Neural crest cell (in vitro differentiated cells): ENCODE data around the gene GMDS. TPM values are rescaled to one million over a fixed set of nuclear protein-coding genes. Genes with fewer than 3 reads are reported as not detected.

Source experiments
- DNase-seq: peaks from one replicate; pipeline ENCODE4 v3.0.0; 2021; ENCODE audit warnings: low read depth, mixed read lengths, low spot score
- H3K27ac Mint-ChIP-seq: one replicate; pipeline ENCODE4 v1.8.0; 2021; ENCODE audit warnings: mild to moderate bottlenecking, mixed read lengths; ENCODE audit not compliant: unreplicated experiment
- H3K27me3 Mint-ChIP-seq: 2 replicates; pipeline ENCODE4 v1.8.0; 2021; ENCODE audit warnings: low read depth, mild to moderate bottlenecking, mixed read lengths
- H3K36me3 Mint-ChIP-seq: 2 replicates; pipeline ENCODE4 v1.8.0; 2021; ENCODE audit warnings: low read depth, mild to moderate bottlenecking, mixed read lengths
- H3K4me1 Mint-ChIP-seq: 2 replicates; pipeline ENCODE4 v1.8.0; 2021; ENCODE audit warnings: mixed read lengths
- H3K4me3 Mint-ChIP-seq: one replicate; pipeline ENCODE4 v1.8.0; 2021; ENCODE audit warnings: mild to moderate bottlenecking, mixed read lengths
- H3K9me3 Mint-ChIP-seq: 2 replicates; pipeline ENCODE4 v1.8.0; 2021; ENCODE audit warnings: mixed read lengths
- total RNA-seq: library from RNA; stranded (reverse); gene quantifications from 2 replicates; pipeline ENCODE4 v1.2.1, GENCODE V29; 2021
- TF ChIP-seq, protein P1 (sequence below): fragments of 200-600 bp; sonication (generic); conservative IDR thresholded peaks from 2 replicates; pipeline ENCODE4 v1.5.0; 2021; ENCODE audit warnings: antibody characterized with exemption, mild to moderate bottlenecking

The GMDS gene
- total RNA-seq, 1 donor from 2014 or later, result 16.1 TPM

DNA sequence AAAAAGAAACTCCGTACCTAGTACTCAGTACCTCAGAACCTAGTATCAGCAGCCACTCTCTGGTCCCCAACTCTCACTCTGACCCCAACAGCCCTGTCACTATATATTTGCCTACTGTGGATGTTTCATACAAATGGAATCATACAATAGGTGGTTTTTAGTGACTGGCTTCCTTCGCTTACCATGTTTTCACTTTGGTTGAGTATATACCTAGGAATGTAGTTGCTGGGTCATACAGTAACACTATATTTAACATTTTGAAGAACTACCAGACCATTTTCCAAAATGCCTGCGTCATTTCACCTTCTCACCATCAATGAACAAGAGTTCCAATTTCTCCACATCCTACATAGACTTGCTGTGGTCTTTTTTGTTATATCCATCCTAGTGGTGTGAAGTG, 283.2 kb downstream of the GMDS start:
- no peak for DNase-seq
- Mint-ChIP-seq H3K4me3 (no peak overlapping the region), H3K4me1 (peaks cover 4% of the 10 kb centered on the region), H3K36me3 (no peaks in the 10 kb centered on the region), H3K9me3 (no peaks in the 10 kb centered on the region), H3K27ac (no peak overlapping the region), H3K27me3 (no peaks in the 10 kb centered on the region)
- TF ChIP-seq, protein P1, sequence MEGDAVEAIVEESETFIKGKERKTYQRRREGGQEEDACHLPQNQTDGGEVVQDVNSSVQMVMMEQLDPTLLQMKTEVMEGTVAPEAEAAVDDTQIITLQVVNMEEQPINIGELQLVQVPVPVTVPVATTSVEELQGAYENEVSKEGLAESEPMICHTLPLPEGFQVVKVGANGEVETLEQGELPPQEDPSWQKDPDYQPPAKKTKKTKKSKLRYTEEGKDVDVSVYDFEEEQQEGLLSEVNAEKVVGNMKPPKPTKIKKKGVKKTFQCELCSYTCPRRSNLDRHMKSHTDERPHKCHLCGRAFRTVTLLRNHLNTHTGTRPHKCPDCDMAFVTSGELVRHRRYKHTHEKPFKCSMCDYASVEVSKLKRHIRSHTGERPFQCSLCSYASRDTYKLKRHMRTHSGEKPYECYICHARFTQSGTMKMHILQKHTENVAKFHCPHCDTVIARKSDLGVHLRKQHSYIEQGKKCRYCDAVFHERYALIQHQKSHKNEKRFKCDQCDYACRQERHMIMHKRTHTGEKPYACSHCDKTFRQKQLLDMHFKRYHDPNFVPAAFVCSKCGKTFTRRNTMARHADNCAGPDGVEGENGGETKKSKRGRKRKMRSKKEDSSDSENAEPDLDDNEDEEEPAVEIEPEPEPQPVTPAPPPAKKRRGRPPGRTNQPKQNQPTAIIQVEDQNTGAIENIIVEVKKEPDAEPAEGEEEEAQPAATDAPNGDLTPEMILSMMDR, result no peak

DNA sequence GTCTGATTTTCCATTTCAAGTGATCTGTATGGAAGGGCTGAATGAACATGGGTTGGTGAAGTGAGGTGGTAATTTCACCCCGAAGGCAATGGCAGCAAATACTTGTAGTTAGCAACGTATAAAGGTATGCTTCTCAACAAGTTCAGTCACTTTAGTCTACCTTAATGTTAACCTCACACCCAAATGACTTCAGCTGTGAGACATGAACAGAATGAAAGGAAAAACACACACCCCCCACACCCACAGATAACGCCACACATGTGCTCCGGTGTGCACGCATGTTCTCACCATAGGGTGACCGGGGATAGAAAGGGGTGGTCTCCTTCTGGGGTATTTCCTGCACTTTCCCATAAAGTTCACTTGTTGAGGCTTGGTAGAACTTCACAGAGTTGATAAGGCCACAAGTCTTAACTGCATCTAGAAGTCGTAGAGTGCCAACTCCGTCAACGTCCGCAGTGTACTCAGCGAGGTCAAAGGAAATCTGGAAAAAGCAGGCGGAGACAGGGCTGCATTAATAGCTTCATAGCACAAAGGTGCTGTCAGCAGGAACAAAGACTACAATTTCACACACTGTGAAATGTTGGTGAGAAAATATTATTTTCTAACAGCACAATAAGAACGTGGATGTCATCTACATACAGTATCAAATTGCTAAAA, 284.8 kb downstream of the GMDS start:
- no peak for DNase-seq
- no peaks in the 10 kb centered on the region for H3K36me3 Mint-ChIP-seq
- no peak overlapping the region for H3K4me3 Mint-ChIP-seq
- TF ChIP-seq, protein P1, result no peak
- H3K4me1 Mint-ChIP-seq, result peaks cover 4% of the 10 kb centered on the region
- no peaks in the 10 kb centered on the region for H3K9me3 Mint-ChIP-seq
- H3K27ac Mint-ChIP-seq, result no peak overlapping the region
- no peaks in the 10 kb centered on the region for H3K27me3 Mint-ChIP-seq

DNA sequence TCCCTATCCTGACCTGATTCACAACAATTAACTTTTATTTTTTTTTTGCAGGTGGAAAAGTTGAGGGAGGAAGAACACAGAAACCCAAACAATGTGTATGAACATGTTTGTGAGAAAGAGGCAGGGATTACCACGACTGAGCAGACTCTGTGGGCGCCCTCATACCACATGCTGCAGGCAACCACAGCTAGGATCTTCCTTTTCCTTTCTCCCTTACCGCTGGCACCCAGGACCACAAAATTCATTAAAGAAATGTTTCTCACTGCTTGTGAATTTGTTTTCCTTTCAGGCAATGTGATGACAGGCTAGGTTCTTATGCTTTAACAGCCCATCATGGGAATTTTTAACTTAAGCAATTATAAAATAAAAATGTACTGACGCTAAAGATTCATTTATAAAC, 287.1 kb downstream of the GMDS start:
- Mint-ChIP-seq H3K4me1 (peaks cover 4% of the 10 kb centered on the region), H3K27ac (no peak overlapping the region), H3K9me3 (no peaks in the 10 kb centered on the region), H3K4me3 (no peak overlapping the region), H3K36me3 (no peaks in the 10 kb centered on the region), H3K27me3 (no peaks in the 10 kb centered on the region)
- no peak for DNase-seq
- TF ChIP-seq, protein P1, result no peak

DNA sequence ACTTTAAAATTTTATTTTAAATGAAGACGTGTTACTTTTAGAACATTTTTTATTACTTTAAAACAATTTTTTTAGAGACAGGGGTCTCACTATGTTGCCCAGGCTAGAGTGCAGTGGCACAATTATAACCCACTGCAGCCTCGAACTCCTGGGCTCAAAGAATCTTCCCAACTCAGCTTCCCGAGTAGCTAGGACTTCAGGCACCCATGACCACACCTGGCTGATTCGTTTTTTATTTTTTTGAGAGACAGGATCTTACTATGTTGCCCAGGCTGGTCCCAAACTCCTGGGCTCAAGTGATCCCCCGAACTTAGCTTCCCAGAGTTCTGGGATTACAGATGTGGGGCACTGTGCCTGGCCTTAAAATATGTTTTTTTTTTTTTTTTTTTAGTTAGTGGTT, 287.7 kb downstream of the GMDS start:
- DNase-seq, result no peak
- TF ChIP-seq, protein P1, result no peak
- Mint-ChIP-seq H3K36me3 (no peaks in the 10 kb centered on the region), H3K4me1 (peaks cover 4% of the 10 kb centered on the region), H3K9me3 (no peaks in the 10 kb centered on the region), H3K27me3 (no peaks in the 10 kb centered on the region), H3K4me3 (no peak overlapping the region), H3K27ac (no peak overlapping the region)

DNA sequence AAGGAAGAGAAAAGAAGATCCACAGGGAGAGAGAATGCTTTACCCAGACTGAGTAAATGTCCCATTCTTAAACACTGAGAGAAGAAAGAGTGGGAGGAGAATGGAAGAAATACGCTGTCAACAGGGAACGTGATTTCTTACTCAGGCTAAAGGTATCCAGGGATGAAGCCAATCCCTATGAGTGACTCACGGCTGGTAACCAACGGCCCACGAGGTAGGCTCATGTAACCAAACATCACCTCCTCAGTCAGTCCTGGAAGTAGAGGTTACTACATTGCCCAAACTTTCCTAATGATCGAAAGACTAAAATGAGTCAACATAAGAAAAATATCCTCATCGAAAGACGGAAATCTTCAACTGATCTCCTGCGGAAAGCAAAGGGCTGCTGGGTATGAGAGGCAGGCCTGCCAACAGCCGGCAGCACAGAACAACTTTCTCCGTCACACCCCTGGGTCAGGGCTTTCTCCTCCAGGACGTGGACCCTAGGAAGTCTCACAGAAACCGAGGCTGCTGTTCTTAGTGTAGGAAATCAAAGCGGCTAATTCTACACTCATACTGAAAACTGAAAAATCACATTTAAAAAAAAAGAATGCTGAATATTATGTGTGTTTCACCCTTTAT, 292.6 kb downstream of the GMDS start:
- no peak overlapping the region for H3K4me3 Mint-ChIP-seq
- H3K27me3 Mint-ChIP-seq, result no peaks in the 10 kb centered on the region
- no peaks in the 10 kb centered on the region for H3K9me3 Mint-ChIP-seq
- no peaks in the 10 kb centered on the region for H3K4me1 Mint-ChIP-seq
- H3K27ac Mint-ChIP-seq, result no peak overlapping the region
- TF ChIP-seq, protein P1, result no peak
- H3K36me3 Mint-ChIP-seq, result no peaks in the 10 kb centered on the region
- DNase-seq, result no peak
